BLaER1 treated with 17β-estradiol and CSF1 and Interleukin-3, amounts not matched to agents 10 nM and 100 nM (cell line): ENCODE data around the gene EHMT2.

ENCODE experiments used
- H3K27ac ChIP-seq, 11 experiments: shearing (Covaris generic); formaldehyde crosslinking; 2 replicates each; pipeline ENCODE4 v1.8.1; 2022
- H3K27me3 ChIP-seq, 11 experiments: shearing (Covaris generic); formaldehyde crosslinking; 2 replicates each; pipeline ENCODE4 v1.8.1; 2022
- H3K36me3 ChIP-seq, 11 experiments: shearing (Covaris generic); formaldehyde crosslinking; 2 replicates each; pipeline ENCODE4 v1.8.1; 2022
- H3K4me1 ChIP-seq, 10 experiments: shearing (Covaris generic); formaldehyde crosslinking; 2 replicates each; pipeline ENCODE4 v1.8.1; 2022
- H3K4me2 ChIP-seq, 11 experiments: shearing (Covaris generic); formaldehyde crosslinking; 2 replicates each; pipeline ENCODE4 v1.8.1; 2022
- H3K4me3 ChIP-seq, 10 experiments: shearing (Covaris generic); formaldehyde crosslinking; 2 replicates each; pipeline ENCODE4 v1.8.1; 2022
- H3K9ac ChIP-seq, 11 experiments: shearing (Covaris generic); formaldehyde crosslinking; 2 replicates each; pipeline ENCODE4 v1.8.1; 2022
- H3K9me3 ChIP-seq, 11 experiments: shearing (Covaris generic); formaldehyde crosslinking; replicated peaks in 1 of 11; 2 replicates each; pipeline ENCODE4 v1.8.1; 2022
- H4K20me1 ChIP-seq, 11 experiments: shearing (Covaris generic); formaldehyde crosslinking; 2 replicates each; pipeline ENCODE4 v1.8.1; 2022
- Cebpa-rat ChIP-seq, 11 experiments: shearing (Covaris generic); IDR thresholded peaks; 2 replicates each; pipeline ENCODE4 v1.8.1; 2022

EHMT2 gene

DNA sequence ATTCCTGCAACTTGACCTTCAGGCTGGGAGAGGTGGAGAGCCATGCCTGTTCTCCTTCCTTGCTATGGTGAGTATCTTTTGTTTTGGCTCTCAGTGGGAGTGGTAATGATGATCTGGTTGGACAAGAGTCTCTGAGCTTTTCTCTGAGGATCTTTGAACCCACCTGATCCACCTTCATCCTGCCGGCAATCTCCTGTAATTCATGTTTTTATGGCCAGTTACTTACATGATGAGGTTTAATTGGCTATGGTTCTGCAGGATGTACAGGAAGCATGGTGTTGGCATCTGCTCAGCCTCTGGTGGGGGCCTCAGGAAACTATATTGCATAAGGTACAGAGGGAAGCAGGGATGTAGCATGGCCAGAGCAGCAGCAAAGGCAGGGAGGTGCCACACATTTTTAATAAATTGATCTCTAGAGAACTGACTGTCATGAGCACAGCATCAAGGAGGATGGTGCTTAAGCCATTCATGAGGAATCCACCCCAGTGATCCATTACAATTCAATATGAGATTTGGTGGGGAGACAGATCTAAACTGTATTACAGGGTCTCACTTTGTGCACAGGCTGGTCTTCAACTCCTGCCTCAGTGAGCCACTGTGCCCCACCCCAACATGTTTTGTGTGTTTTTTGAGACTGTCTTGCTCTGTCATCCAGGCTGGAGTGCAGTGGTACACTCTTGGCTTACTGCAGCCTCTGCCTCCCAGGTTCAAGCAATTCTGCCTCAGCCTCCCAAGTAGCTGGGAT lies 60.0 kb downstream of the EHMT2 start:
- Histone ChIP-seq H3K4me2 (peak overlapping the region; percentile 86 to 99 (median 96)), H3K27me3 (no peaks in the 10 kb centered on the region), H3K4me1 (peaks cover 43 to 52% (median 47%) of the 10 kb centered on the region in 10 experiments), H3K9me3 (no peaks in the 10 kb centered on the region; a peak in 1 of 22 replicates), H3K27ac (peak overlapping the region in 10 of 11 experiments; percentile 91 to 98 (median 96); a peak in 19 of 22 replicates), H3K9ac (peak overlapping the region; percentile 86 to 99 (median 94)), H4K20me1 (peaks cover 59 to 72% (median 69%) of the 10 kb centered on the region in 11 experiments), H3K36me3 (peaks cover 51 to 67% (median 60%) of the 10 kb centered on the region in 11 experiments), H3K4me3 (peak overlapping the region; percentile 77 to 96 (median 89))
- TF ChIP-seq Cebpa-rat (IDR thresholded peaks at IDR 0.05) = no peak

DNA sequence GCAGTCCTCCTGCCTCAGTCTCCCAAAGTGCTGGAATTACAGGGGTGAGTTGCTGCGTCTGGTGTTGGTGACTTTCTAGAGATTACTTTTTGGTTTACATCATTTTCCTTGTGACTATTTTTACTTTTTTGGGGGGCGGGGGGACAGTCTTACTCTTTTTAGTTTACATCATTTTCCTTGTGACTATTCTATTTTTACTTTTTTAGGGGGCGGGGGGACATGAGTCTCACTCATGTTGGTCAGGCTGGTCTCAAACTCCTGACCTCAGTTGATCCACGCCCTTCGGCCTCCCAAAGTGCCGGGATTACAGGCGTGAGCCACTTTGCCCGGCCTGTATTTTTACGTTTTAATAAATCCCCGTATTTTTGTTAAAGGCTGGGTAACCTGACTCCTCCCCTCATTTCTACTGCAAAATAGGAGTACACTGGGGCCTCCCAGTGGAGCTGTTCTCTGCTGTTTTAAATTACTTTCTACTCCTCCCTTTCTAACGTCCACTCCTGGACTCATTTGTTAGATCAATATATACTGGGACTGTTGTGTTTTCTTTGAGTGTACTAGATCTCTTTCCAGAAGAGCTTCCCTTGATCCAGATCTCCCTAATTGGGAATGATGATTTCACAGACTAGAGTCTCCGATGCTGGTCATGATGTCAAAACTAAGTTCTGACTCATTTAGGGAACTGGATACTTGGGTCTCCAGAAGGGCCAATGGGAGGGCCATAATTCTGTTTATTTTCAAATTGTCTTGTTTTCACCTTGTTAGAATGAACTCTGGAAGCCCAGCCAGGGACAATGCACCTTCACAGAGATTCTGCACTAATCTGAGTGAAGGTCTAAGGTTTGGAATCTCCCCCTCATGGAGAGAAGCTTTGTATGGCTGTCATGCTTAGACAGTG lies 60.8 kb downstream of the EHMT2 start:
- peak overlapping the region; percentile 77 to 96 (median 89) for H3K4me3 ChIP-seq
- peaks cover 50 to 60% (median 54%) of the 10 kb centered on the region in 10 experiments for H3K4me1 ChIP-seq
- H3K36me3 ChIP-seq = peaks cover 51 to 63% (median 59%) of the 10 kb centered on the region in 11 experiments
- peak overlapping the region; percentile 86 to 99 (median 94) for H3K9ac ChIP-seq
- peaks cover 59 to 67% (median 62%) of the 10 kb centered on the region in 11 experiments for H4K20me1 ChIP-seq
- H3K27ac ChIP-seq = peak overlapping the region; percentile 91 to 98 (median 96); a peak in 21 of 22 replicates
- no peaks in the 10 kb centered on the region; a peak in 1 of 22 replicates for H3K9me3 ChIP-seq
- no peak for TF ChIP-seq Cebpa-rat (IDR thresholded peaks at IDR 0.05)
- H3K27me3 ChIP-seq = no peaks in the 10 kb centered on the region
- peak overlapping the region; percentile 86 to 99 (median 96) for H3K4me2 ChIP-seq

GRCh38 chr6:31836047-31836473 lies 61.4 kb downstream of the EHMT2 start:
- H3K4me2 ChIP-seq = peak overlapping the region; percentile 86 to 99 (median 96)
- no peaks in the 10 kb centered on the region for H3K27me3 ChIP-seq
- peak overlapping the region; percentile 91 to 98 (median 96); a peak in 21 of 22 replicates for H3K27ac ChIP-seq
- peak overlapping the region; percentile 77 to 96 (median 89) for H3K4me3 ChIP-seq
- peaks cover 46 to 63% (median 54%) of the 10 kb centered on the region in 11 experiments for H3K36me3 ChIP-seq
- TF ChIP-seq Cebpa-rat (IDR thresholded peaks at IDR 0.05) = no peak
- peak overlapping the region; percentile 86 to 99 (median 94) for H3K9ac ChIP-seq
- H4K20me1 ChIP-seq = peaks cover 53 to 67% (median 56%) of the 10 kb centered on the region in 11 experiments
- H3K9me3 ChIP-seq = no peaks in the 10 kb centered on the region; a peak in 1 of 22 replicates
- peaks cover 57 to 67% (median 61%) of the 10 kb centered on the region in 10 experiments for H3K4me1 ChIP-seq

GRCh38 chr6:31834367-31835250 lies 62.9 kb downstream of the EHMT2 start:
- Histone ChIP-seq H4K20me1 (peaks cover 40 to 67% (median 45%) of the 10 kb centered on the region in 11 experiments), H3K4me1 (peaks cover 60 to 62% (median 61%) of the 10 kb centered on the region in 10 experiments), H3K27ac (peak overlapping the region; percentile 91 to 98 (median 96)), H3K9me3 (no peaks in the 10 kb centered on the region; a peak in 1 of 22 replicates), H3K36me3 (peaks cover 31 to 51% (median 39%) of the 10 kb centered on the region in 11 experiments), H3K9ac (peak overlapping the region; percentile 86 to 99 (median 94)), H3K4me3 (peak overlapping the region; percentile 77 to 96 (median 89)), H3K27me3 (no peaks in the 10 kb centered on the region), H3K4me2 (peak overlapping the region; percentile 86 to 99 (median 96))
- TF ChIP-seq Cebpa-rat (IDR thresholded peaks at IDR 0.05) = no peak

DNA sequence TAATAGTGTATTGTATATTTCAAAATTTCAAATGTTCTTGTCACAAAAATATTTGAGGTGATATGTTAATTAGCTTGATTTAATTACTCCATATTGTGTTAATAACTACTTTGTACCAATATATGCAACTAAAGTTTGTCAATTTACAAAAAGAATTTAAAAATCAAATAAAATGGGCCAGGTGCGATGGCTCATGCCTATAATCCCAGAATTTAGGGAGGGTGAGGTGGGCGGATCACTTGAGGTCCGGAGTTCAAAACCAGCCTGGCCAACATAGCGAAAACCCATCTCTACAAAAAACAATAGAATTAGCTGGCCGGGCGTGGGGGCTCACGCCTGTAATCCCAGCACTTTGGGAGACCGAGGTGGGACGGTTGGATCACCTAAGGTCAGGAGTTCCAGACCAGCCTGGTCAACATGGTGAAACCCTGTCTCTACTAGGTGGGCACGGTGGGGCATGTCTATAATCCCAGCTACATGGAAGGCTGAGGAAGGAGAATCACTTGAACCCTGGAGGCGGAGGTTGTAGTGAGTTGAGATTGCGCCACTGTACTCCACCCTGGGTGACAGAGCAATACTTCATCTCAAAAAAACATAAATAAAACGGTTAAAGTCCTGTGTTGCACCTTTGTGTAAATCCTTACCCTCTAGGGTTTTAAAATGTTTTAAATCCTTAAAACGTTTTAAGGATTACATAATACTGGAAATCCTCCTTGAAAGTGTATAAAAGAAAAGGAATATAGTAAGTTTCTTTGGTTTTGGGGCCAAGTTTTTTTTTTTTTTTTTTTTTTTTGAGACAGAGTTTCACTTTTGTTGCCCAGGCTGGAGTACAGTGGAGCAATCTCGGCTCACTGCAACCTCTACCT lies 65.9 kb downstream of the EHMT2 start:
- Histone ChIP-seq H4K20me1 (peaks cover 11 to 39% (median 16%) of the 10 kb centered on the region in 11 experiments), H3K27me3 (no peaks in the 10 kb centered on the region), H3K9ac (peak overlapping the region; percentile 69 to 98 (median 79)), H3K4me2 (peak overlapping the region; percentile 92 to 99 (median 96)), H3K36me3 (peaks cover 1 to 21% (median 9%) of the 10 kb centered on the region in 11 experiments; a peak in 19 of 22 replicates), H3K9me3 (no peaks in the 10 kb centered on the region), H3K4me1 (peaks cover 34 to 40% (median 37%) of the 10 kb centered on the region in 10 experiments), H3K4me3 (peak overlapping the region; percentile 68 to 80 (median 76)), H3K27ac (peak overlapping the region in 10 of 11 experiments; percentile 62 to 98 (median 94); a peak in 20 of 22 replicates)
- TF ChIP-seq Cebpa-rat (IDR thresholded peaks at IDR 0.05) = 0 out of 22 replicates have a peak, but pooled peaks of 3 of the 11 experiments have one; percentile 5 to 22 (median 20)

- peak overlapping the region; percentile 69 to 98 (median 79) for H3K9ac ChIP-seq
- TF ChIP-seq Cebpa-rat (IDR thresholded peaks at IDR 0.05) = peak in 1 of 11 experiments; percentile 4; a peak in 1 of 22 replicates
- no peaks in the 10 kb centered on the region for H3K9me3 ChIP-seq
- H3K36me3 ChIP-seq = peaks cover 0 to 14% (median 2%) of the 10 kb centered on the region in 11 experiments; a peak in 17 of 22 replicates
- H3K27me3 ChIP-seq = no peaks in the 10 kb centered on the region
- H3K4me2 ChIP-seq = peak overlapping the region; percentile 92 to 99 (median 96)
- H3K4me3 ChIP-seq = peak overlapping the region; percentile 68 to 80 (median 76)
- peak overlapping the region; percentile 31 to 96 (median 68); a peak in 21 of 22 replicates for H3K27ac ChIP-seq
- H4K20me1 ChIP-seq = peaks cover 4 to 32% (median 10%) of the 10 kb centered on the region in 11 experiments; a peak in 20 of 22 replicates
- H3K4me1 ChIP-seq = peaks cover 40 to 47% (median 43%) of the 10 kb centered on the region in 10 experiments
Measured at GRCh38 chr6:31830886-31831335, 66.6 kb downstream of the EHMT2 start.
